ENCODE results near the gene DIAPH2. TPM values are rescaled to one million over a fixed set of nuclear protein-coding genes. Genes with fewer than 3 reads are reported as not detected.

Gene DIAPH2
- total and polyA plus RNA-seq, 7 donors, result 2.6 to 19.2 (median 11.5) TPM

- no peak for TF ChIP-seq CTCF (IDR thresholded peaks at IDR 0.05)
- intact Hi-C loops (cut with DNase I), result no loop called here
- WGBS, 3 donors, result 43 to 61% (median 53%) methylated on average over 6 of the region's 6 CpGs
- DNase-seq (no peak), ATAC-seq (no peak)
- no peaks in the 10 kb centered on the region for H3K36me3 ChIP-seq (ENCODE audit: insufficient read depth in 1 of 2, low read depth in 1 of 2)
- no peak overlapping the region for H3K4me3 ChIP-seq
- H3K9me3 ChIP-seq, result no peaks in the 10 kb centered on the region
- H3K27ac ChIP-seq, result no peak overlapping the region
- H3K27me3 ChIP-seq (ENCODE audit: insufficient read depth in 3 of 3, low read length in 2 of 3), result no peaks in the 10 kb centered on the region
- H3K4me1 ChIP-seq, result no peaks in the 10 kb centered on the region
These were observed 342.8 kb downstream of the DIAPH2 start for GRCh38 chrX:97027384-97027922.

GRCh38 chrX:97030463-97030862, 345.8 kb downstream of the DIAPH2 start:
- Histone ChIP-seq H3K4me1 (no peaks in the 10 kb centered on the region), H3K9me3 (no peaks in the 10 kb centered on the region), H3K36me3 (ENCODE audit: insufficient read depth in 1 of 2, low read depth in 1 of 2) (no peaks in the 10 kb centered on the region), H3K4me3 (no peak overlapping the region), H3K27me3 (ENCODE audit: insufficient read depth in 3 of 3, low read length in 2 of 3) (no peaks in the 10 kb centered on the region), H3K27ac (no peak overlapping the region)
- ATAC-seq (no peak), DNase-seq (no peak)
- intact Hi-C loops (cut with DNase I), result no loop called here
- 36 to 62% (median 59%) methylated on average over 2 of the region's 2 CpGs for WGBS, 3 donors
- no peak for TF ChIP-seq CTCF (IDR thresholded peaks at IDR 0.05)

- no peaks in the 10 kb centered on the region for H3K36me3 ChIP-seq (ENCODE audit: insufficient read depth in 1 of 2, low read depth in 1 of 2)
- 76 to 93% (median 82%) methylated on average over 1 of the region's 1 CpG for WGBS, 3 donors
- no peaks in the 10 kb centered on the region for H3K9me3 ChIP-seq
- H3K27me3 ChIP-seq (ENCODE audit: insufficient read depth in 3 of 3, low read length in 2 of 3), result no peaks in the 10 kb centered on the region
- no peak for ATAC-seq
- H3K4me3 ChIP-seq, result no peak overlapping the region
- TF ChIP-seq CTCF (IDR thresholded peaks at IDR 0.05), result no peak
- no peak overlapping the region for H3K27ac ChIP-seq
- DNase-seq, result no peak
- H3K4me1 ChIP-seq, result no peaks in the 10 kb centered on the region
- intact Hi-C loops (cut with DNase I), result no loop called here
These were observed 346.3 kb downstream of the DIAPH2 start for GRCh38 chrX:97030947-97031346.

GRCh38 chrX:97039363-97040029, 354.9 kb downstream of the DIAPH2 start:
- Histone ChIP-seq H3K4me3 (no peak overlapping the region), H3K4me1 (no peaks in the 10 kb centered on the region), H3K27me3 (ENCODE audit: insufficient read depth in 3 of 3, low read length in 2 of 3) (no peaks in the 10 kb centered on the region), H3K9me3 (no peaks in the 10 kb centered on the region), H3K27ac (no peak overlapping the region), H3K36me3 (ENCODE audit: insufficient read depth in 1 of 2, low read depth in 1 of 2) (no peaks in the 10 kb centered on the region)
- intact Hi-C loops (cut with DNase I), result no loop called here
- no peak for TF ChIP-seq CTCF (IDR thresholded peaks at IDR 0.05)
- ATAC-seq (no peak), DNase-seq (peak in 1 of 2 donors; percentile 10)
- WGBS, 3 donors, result 28 to 50% (median 37%) methylated on average over 4 of the region's 4 CpGs

- H3K4me3 ChIP-seq, result no peak overlapping the region
- no peak overlapping the region for H3K27ac ChIP-seq
- 24 to 67% (median 55%) methylated on average over 1 of the region's 1 CpG for WGBS, 3 donors
- intact Hi-C loops (cut with DNase I), result no loop called here
- DNase-seq (no peak), ATAC-seq (peak; percentile 49 to 82 (median 56))
- H3K4me1 ChIP-seq, result no peaks in the 10 kb centered on the region
- no peaks in the 10 kb centered on the region for H3K9me3 ChIP-seq
- peaks cover 0 to 3% (median 0%) of the 10 kb centered on the region in 3 donors for H3K27me3 ChIP-seq (ENCODE audit: insufficient read depth in 3 of 3, low read length in 2 of 3)
- H3K36me3 ChIP-seq (ENCODE audit: insufficient read depth in 1 of 2, low read depth in 1 of 2), result no peaks in the 10 kb centered on the region
- no peak for TF ChIP-seq CTCF (IDR thresholded peaks at IDR 0.05)
These were observed 360.8 kb downstream of the DIAPH2 start for GRCh38 chrX:97045470-97045869.

Data from psoas muscle (tissue), 8 donors.